Gastroesophageal sphincter (tissue), 4 donors: Measurements from ENCODE around the gene GAD1. TPM values are rescaled to one million over a fixed set of nuclear protein-coding genes. Genes with fewer than 3 reads are reported as not detected.

ENCODE experiments used
- small RNA-seq, 4 donors: library from RNA; depleted of rRNA; stranded (forward); fragments of <200 nt; gene quantifications; one replicate each; pipeline ENCODE3, GENCODE V24; 2016
- total RNA-seq, 4 donors: library from RNA; depleted of rRNA; stranded (reverse); fragments of >200 nt; gene quantifications; one replicate each; pipeline ENCODE4 v1.1.0, GENCODE V29; 2016

GAD1 gene
- total RNA-seq, 4 donors from 2014 or later, result not detected

Small RNA genes within 50 kb of the gene (small RNA-seq; reads per million reads assigned to genes)
- 0 reads per million in 4 donors for gene RF00019

Other genes starting within 250 kb of the GAD1 start
- gene SP5, start 101.5 kb upstream of the GAD1 start, total RNA-seq, result under 1 TPM in 3 of 4 donors, not detected in 1; 0.13 to 0.92 (median 0.39) TPM
- not detected for gene ERICH2, start 46.5 kb upstream of the GAD1 start, total RNA-seq
- 10 to 100 TPM; 36.1 to 48.2 (median 42.0) TPM for gene GORASP2, start 112.4 kb downstream of the GAD1 start, total RNA-seq